ENCODE measurements around the gene FAM210B. TPM values are rescaled to one million over a fixed set of nuclear protein-coding genes. Genes with fewer than 3 reads are reported as not detected.

The FAM210B gene
- total and polyA plus RNA-seq, 9 of the 15 experiments (the other 6 are each of a cell fraction or from before 2014, with no cell fraction given), result 12.1 to 87.3 (median 47.6) TPM

GRCh38 chr20:56414842-56415765 is 56.3 kb downstream of the FAM210B start (continued):
- TF ChIP-seq SNAPC5 (CRISPR knock-in tag; IDR thresholded peaks at IDR 0.05), result no peak
- TF ChIP-seq CBX3 (IDR thresholded peaks at IDR 0.05; ENCODE audit: borderline replicate concordance in 1 of 2, low read length in 2 of 2), result 0 out of 3 replicates have a peak, but pooled peaks of 1 of the 2 experiments have one; percentile 19
- TF ChIP-seq RBM17 (IDR thresholded peaks at IDR 0.05; ENCODE audit: borderline replicate concordance, low read depth, low read length), result no peak
- TF ChIP-seq RHOXF2B (CRISPR knock-in tag; conservative IDR thresholded peaks at IDR 0.05), result no peak
- no peak for TF ChIP-seq RBM25 (IDR thresholded peaks at IDR 0.05; ENCODE audit: low read depth, low read length, severe bottlenecking)
- no peak for TF ChIP-seq TSHZ1 (CRISPR knock-in tag; IDR thresholded peaks at IDR 0.05)
- TF ChIP-seq MIER1 (IDR thresholded peaks at IDR 0.05; ENCODE audit: low read depth), result peak; percentile 40; the same call in 1 of the 2 replicates
- TF ChIP-seq HDAC6 (IDR thresholded peaks at IDR 0.05; ENCODE audit: low read depth, low read length), result no peak
- TF ChIP-seq CBX8 (IDR thresholded peaks at IDR 0.05; ENCODE audit: borderline replicate concordance, extremely low read depth, low read depth, low read length, poor library complexity, severe bottlenecking), result no peak
- TF ChIP-seq SRSF9 (IDR thresholded peaks at IDR 0.05; ENCODE audit: borderline replicate concordance, low read depth, low read length), result no peak
- TF ChIP-seq POLR2G (IDR thresholded peaks at IDR 0.05; ENCODE audit: low read depth, low read length), result no peak
- no peak for TF ChIP-seq ZNF695 (CRISPR knock-in tag; IDR thresholded peaks at IDR 0.05)
- peak; percentile 46; the same call in 1 of the 2 replicates for TF ChIP-seq TCF3 (CRISPR knock-in tag; IDR thresholded peaks at IDR 0.05)
- no peak for TF ChIP-seq NFIC (IDR thresholded peaks at IDR 0.05)
- no peak for TF ChIP-seq MAZ (CRISPR knock-in tag; conservative IDR thresholded peaks at IDR 0.05 in 1 of 2, IDR thresholded peaks at IDR 0.05 in 1 of 2)
- TF ChIP-seq ATF7 (IDR thresholded peaks at IDR 0.05), result 0 out of 2 replicates have a peak, but pooled peaks have one; percentile 73
- TF ChIP-seq TARDBP (IDR thresholded peaks at IDR 0.05), result no peak
- no peak for TF ChIP-seq BCOR (IDR thresholded peaks at IDR 0.05)
- TF ChIP-seq TAF9B (IDR thresholded peaks at IDR 0.05; ENCODE audit: partially characterized antibody), result peak; percentile 54
- TF ChIP-seq ZNF592 (IDR thresholded peaks at IDR 0.05), result peak; percentile 51
